NCI-H2171 treated with DMSO at 0.1 percent for 48 hours (cell line): ENCODE data around the gene FASN.

Experiments used
- DNase-seq: peaks from one replicate; lab custom pipeline; 2025; lab: John Stamatoyannopoulos, UW

FASN gene

DNA sequence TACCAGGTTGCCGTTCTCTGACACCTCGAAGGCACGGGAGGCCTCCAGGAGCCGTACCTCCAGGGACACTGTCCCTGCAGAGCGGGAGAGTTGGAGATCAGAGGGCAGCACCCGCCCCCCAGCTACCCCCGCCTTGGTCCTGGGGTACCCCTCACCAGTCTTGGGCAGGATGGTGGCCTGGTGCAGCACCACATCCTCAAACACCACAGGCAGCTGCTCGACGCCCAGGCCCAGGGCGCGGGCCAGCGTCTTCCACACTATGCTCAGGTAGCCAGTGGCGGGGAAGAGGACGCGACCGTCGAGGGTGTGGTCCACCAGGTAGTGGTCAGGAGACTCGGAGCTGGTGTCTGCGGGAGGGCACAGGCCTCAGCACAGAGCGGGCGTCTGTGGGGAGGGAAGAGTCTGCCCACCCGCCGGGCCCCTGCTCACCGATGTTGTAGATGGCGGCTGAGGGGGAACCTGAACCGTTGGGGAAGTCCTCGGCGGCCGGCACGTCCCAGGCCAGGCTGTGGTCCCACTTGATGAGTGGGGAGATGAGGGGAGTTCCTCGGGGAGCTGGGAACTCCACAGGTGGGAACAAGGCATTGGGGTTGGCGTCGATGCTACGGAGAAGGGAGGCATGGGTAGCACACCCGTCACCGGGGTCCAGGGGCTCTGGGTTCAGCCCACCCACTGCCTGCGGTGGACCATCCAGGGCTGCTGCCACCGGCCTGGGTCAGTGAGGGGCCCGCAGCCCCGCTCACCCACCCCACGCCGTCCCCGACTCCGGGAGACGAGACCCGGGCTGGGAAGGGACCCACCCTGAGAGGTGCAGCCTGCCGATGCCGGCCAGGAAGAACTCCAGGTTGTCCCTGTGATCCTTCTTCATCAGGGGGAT is 9.8 kb downstream of the FASN start:
- no peak for DNase-seq

- DNase-seq, result no peak
Measured at GRCh38 chr17:82086941-82087906, 10.8 kb downstream of the FASN start.

DNA sequence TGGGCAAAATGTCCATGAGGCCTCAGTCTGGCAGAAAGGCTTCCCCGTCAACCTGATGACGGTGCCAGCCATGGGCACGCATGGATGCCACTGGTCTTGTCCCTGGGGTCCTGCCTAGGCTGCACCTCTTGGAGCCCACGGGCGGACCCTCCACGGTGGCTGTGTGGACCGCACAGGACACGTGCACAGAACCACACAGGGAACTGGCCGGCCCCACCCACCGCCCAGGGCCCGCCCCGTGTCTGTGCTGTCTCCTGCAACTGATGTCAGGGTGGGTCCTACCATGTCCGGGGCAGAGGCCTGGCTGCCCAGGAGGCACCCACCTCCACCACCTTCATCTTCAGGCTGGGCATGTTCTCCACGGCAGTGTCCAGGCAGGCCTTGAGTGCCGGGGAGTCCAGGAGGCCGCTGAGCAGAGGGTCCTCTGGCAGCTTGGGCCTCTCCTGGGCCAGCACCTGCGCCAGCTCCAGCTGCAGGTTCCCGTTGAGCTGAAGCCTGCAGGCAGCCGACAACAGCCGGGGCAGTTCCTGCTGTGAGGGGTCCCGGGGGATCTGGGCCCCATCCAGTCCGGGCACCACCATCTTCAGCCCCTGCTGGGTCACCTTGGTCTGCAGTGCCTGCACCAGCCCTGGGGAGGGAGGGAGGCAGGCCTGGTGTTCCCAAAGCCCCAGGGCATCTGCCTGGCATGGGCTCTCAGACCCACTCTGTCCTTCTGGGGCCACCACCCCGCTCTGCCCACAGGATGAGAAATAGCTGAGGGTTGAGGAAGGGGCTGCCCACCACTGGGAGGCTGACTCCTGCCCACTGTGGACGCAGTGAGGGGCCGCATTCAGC is 11.9 kb downstream of the FASN start:
- DNase-seq, result no peak

- no peak for DNase-seq
Measured at GRCh38 chr17:82085031-82085861, 12.8 kb downstream of the FASN start.

DNA sequence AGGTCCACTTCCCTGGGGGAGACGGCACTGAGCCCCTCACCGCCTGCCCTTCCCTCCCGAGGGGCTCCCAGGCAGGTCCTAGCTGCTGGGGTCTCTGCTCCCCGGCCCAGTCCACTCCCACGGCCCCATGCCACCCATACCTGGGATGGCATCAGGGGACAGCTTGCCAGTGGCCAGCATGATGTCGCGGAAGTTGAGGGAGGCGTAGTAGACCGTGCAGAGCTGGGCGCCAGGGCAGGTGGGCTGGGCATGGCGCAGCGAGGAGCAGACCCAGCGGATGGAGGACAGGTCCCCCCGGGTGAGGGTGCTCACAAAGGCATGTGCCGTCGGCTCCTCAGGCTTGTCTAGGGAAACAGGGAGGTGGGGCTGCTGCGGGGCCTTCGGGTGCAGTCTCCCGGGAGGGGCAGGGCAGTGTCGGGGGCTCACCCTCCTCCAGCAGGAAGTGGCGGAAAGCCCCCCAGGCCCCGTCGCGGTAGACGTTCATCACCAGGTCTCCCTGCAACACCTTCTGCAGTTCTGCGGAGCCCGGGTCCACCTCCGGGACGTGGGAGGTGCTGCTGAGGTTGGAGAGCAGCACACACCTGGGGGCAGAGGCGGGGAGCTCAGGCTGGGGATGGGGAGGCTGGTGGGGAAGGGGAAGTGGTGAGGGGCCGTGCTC is 13.5 kb downstream of the FASN start:
- DNase-seq, result no peak

DNA sequence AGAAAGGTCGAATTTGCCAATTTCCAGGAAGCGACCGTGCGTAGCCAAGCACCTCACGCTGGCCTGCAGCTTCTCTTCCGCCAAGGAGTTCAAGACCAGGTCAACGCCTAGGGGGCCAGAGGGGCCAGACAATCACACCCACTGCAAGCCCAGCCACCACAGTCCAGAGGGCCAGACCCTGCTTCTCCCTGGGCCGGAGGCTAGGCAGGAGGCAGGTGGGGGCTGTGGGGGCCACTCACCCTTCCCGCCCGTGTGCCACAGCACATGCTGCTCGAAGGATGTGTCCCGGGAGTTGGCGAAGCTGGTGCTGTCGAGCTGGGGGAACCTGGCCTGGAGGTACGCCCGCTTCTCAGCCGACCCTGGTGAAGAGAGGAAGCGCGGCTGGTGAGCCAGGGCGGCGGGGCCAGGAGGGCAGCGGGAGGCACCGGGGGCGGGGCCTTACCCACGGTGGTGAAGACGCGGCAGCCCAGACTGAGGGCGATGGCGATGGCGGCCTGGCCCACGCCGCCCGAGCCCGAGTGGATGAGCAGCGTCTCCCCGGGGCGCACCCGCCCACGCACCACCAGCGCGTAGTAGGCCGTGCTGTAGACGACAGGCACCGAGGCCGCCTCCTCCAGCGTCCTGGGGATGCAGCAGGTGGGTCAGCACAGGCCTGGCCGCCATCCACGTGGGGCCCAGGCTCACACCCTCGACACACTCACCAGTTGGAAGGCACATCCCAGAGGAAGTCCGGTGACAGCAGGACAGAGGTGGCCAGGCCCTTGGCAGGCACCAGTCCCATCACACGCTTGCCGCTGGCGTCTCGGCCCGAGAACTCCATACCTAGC is 14.3 kb downstream of the FASN start:
- no peak for DNase-seq

GRCh38 chr17:82083009-82083408 is 15.0 kb downstream of the FASN start:
- DNase-seq, result no peak

DNA sequence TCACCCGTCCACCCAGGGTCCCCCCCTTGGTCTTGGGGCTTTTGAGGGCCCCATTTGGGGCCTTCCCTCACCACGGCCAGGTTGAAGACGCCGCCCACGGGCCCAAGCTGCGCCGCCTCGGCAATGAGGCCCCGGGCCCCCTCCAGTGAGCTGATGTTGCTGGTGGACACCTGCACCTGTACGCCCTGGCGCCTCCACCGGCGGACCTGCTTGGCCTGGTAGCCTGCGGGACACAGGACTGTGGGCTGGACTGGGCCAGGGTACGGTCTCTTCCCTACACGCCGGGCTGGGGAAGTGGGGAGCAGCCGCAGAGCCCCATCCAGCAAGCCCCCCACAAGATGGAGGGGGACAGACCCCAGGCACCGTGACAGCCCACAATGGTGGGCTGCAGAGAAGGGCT is 15.6 kb downstream of the FASN start:
- no peak for DNase-seq

- no peak for DNase-seq
Measured at GRCh38 chr17:82081966-82082365, 16.1 kb downstream of the FASN start.

DNA sequence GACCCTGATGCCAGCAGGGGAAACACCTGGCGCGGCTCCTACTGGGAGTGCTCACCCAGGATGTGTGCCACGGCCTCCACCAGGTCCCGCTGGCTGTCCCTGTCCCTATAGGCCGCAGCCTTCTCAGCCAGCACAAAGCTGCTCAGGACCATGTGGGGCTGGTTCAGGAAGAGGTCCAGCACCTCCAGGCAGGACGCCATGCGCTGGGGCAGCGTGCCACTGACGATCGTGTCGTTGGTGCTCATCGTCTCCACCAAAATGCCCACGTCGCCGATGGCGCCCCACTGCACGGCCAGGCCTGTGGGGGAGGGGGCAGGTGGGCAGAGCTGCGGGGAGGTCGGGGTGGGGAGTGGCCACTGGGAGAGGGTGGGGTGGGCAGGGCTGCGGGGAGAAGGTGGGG is 16.5 kb downstream of the FASN start:
- no peak for DNase-seq

GRCh38 chr17:82080789-82081464 is 17.1 kb downstream of the FASN start:
- no peak for DNase-seq

- DNase-seq, result no peak
Measured at GRCh38 chr17:82080048-82080788, 17.8 kb downstream of the FASN start.

GRCh38 chr17:82079001-82079677 is 18.9 kb downstream of the FASN start:
- no peak for DNase-seq

DNA sequence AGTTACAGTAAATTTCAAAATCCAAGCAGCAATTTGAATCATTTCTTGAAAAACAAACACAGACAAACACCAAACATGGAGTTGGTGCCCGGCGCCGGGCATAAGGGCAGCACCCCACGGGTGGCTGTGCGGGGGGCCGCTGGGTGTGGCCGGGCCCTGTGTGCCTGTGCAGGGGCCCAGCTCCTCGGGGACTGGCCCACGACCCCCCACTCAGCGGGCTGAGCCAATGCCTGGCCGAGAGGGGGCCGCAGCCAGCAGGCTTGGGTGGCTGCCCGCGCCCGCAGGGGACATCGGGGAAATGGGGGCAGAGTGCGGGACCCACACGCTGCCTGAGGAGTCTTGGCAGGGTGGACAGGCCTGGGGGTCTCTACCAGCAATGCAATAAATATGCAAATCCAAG is 19.6 kb downstream of the FASN start:
- DNase-seq, result no peak

GRCh38 chr17:82077617-82078358 is 20.2 kb downstream of the FASN start:
- DNase-seq, result no peak

DNA sequence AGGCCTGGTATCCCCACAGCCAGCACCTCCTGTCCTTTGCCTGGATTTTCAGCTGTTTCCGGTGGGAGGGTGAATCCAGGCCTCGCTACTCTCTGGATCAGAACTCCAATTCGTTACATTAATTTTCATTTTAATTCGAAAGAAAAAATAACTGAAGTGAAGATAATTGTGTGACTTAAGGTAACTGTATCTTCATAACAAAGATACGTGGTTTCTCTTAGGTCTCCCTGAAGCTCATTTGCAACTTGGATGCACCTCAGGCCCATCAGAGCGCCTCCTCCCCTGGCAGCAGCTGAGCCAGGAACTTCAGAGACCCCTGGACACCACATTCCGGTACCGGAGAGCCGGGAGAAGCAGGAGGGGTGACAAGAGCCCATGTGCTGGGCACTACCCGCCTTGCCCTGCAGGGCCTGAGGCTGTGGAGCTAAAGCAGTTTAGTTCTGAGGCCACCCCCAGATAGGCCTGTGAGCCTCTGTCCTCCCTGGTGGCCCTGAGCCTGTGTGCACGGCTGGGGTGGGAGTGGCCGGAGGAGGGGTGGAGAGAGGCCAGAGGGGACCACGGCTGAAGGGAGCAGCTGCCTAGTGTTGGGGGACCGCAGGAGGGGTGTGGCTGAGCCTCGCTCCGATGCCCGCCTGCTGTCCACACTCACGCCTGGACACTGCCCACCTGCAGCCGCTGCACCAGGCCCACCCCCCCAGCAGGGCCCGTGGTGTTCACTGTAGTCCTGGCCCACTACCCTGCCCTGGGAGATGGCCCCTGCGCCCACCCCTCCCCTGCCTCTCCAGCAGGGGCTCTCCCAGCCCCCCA is 21.0 kb downstream of the FASN start:
- DNase-seq, result no peak
